Stimulated activated CD8-positive, alpha-beta memory T cell treated with anti-CD3 and anti-CD28 coated beads, Interleukin-7, amount 100 ng/mL, for 48 hours (primary cell): ENCODE measurements around the gene ZC3H12A.

Source experiments
- DNase-seq, 2 donors: peaks; one replicate each; pipeline ENCODE4 v3.0.0-alpha.2; 2020; ENCODE audit warnings: low read depth in 1 of 2; ENCODE audit errors: extremely low read depth in 1 of 2

The ZC3H12A gene

DNA sequence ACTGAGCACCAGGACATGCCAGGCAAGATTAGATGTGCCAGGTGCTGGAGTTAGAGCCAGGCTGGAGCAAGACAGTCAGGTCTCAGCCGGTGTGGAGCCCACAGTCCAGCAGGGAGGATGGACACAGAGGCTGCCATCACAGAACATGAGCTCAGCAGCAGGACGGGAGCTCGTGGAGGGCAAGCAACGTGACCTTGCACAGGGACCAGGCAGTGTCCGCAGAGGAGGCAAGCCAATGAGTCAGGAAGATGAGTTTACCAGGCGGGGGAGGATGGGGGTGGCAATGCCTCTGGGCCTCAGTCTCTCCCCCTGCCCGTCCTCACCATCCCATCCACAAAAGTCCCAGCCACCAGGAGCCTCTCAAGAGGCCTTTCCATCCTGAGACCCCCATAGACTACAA lies 20.7 kb upstream of the ZC3H12A start:
- DNase-seq, result no peak

- no peak for DNase-seq
These were observed 18.9 kb upstream of the ZC3H12A start for GRCh38 chr1:37455516-37455915.

- no peak for DNase-seq
These were observed 17.8 kb upstream of the ZC3H12A start for GRCh38 chr1:37456614-37457013.

DNA sequence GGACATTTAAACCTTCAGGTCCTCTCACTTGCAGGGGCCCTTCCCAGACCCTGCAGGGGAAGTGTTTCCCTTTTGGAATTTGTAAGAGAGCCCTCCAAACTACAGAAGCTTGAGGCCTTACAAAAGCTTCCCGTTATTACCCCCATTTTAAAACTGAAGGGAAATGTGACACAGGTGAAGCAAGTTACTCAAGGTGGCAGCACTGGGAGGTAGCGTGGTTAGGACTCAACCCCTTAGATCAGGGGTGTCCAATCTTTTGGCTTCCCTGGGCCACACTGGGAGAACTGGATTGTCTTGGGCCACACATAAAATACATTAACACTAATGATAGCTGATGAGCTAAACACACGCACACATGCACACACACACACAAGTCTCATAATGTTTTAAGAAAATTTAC lies 15.8 kb upstream of the ZC3H12A start:
- no peak for DNase-seq

DNA sequence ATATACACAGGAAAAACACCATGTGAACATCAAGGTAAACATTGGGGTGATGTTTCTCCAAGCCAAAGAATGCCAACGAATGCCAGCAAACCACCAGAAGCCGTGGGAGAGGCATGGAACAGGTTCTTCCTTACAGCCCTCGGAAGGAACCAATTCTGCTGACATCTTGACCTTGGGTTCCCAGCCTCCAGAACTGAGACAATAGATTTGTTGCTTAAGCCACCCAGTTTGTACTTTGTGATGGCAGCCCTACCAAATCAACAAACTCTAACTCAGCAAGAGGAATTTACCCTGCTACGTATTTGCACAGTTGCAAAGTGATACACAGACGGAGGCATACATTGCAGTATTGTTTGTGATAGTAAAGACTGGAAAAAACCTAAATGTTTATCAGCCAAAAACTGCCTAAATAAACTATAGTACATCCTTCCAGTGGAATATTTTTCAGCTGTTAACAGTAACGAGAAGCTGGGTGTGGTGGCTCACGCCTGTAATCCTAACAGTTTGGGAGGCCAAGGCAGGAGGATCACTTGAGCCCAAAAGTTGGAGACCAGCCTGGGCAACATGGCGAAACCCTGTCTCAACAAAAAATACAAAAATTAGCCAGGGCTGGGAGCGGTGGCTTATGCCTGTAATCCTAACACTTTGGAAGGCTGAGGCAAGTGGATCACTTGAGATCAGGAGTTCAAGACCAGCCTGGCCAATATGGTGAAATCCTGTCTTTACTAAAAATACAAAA lies 12.5 kb upstream of the ZC3H12A start:
- DNase-seq, result no peak

- no peak for DNase-seq
These were observed 9.9 kb upstream of the ZC3H12A start for GRCh38 chr1:37464443-37464842.

GRCh38 chr1:37465593-37466517 lies 8.5 kb upstream of the ZC3H12A start:
- no peak for DNase-seq

GRCh38 chr1:37468037-37468436 lies 6.3 kb upstream of the ZC3H12A start:
- no peak for DNase-seq

- DNase-seq, result no peak
These were observed 5.0 kb upstream of the ZC3H12A start for GRCh38 chr1:37469386-37469785.

- no peak for DNase-seq
These were observed 2.8 kb upstream of the ZC3H12A start for GRCh38 chr1:37471345-37472231.

DNA sequence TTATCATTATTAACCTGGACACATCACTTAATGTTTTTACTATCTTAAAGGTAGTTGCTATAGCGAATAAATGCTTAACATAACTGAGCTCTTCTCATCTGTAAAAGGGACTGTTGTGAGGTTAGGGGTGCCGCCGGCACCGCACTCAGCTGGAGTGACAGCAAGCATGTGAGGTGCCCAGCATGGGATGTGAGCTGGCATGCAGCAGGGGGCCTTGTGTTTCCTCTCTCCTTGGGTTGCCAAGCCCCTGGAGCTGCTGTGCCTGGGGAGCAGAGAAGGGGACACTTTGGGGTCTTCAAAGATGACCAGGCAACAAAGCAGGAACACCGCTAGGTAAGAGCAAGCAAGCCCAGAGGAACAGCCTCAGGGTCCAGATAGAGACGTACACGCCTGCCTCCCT lies 2.1 kb upstream of the ZC3H12A start:
- no peak for DNase-seq

DNA sequence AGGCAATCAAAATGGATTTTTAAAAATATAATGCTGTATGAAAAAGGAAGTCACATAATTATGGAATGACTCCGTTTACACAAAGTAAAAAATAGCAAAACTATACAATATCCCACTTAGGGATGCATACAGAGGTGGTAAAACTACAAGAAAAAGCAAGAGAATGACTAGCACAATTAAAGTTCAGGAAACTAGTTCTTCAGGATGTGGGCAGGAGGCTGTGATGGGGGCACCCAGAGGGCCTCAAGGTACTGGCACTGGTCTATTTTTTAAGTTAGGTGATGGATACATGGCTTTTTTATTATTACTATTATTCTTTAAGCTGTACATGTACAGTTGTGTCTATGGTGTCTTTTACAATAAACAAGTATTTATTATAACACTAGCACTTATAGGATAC lies 1.4 kb upstream of the ZC3H12A start:
- DNase-seq, result no peak

DNA sequence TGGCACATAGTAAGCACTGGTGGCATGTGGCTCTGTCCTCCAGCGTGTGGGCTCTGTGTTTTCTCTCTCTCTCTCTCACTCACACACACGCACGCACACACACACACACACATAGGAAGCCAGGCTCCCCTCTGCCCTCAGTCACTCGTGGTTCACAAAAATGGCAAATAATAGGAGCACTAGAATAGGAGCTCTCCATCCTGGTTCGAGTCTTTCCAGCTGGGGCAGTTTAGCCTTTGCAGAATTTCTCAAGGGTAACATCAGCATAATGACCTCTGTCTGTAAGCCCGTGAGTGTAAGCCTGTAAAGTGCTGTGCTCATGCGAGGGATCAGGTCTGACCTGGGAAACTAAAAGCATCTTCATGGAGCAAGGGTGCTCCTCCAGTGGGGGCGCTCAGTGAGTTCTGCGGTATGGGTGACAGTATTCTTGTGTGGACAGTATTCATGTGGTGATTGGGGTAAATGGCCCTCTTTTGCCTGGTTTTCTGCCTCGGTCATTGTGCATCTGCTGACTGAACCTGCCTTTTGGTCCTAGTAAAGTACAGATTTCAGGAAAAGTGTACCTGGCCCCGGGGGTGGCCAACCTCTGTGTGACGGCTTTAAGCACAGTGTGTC lies 842 bp upstream of the ZC3H12A start:
- no peak for DNase-seq

GRCh38 chr1:37474697-37475379 lies 458 bp downstream of the ZC3H12A start:
- no peak for DNase-seq

DNA sequence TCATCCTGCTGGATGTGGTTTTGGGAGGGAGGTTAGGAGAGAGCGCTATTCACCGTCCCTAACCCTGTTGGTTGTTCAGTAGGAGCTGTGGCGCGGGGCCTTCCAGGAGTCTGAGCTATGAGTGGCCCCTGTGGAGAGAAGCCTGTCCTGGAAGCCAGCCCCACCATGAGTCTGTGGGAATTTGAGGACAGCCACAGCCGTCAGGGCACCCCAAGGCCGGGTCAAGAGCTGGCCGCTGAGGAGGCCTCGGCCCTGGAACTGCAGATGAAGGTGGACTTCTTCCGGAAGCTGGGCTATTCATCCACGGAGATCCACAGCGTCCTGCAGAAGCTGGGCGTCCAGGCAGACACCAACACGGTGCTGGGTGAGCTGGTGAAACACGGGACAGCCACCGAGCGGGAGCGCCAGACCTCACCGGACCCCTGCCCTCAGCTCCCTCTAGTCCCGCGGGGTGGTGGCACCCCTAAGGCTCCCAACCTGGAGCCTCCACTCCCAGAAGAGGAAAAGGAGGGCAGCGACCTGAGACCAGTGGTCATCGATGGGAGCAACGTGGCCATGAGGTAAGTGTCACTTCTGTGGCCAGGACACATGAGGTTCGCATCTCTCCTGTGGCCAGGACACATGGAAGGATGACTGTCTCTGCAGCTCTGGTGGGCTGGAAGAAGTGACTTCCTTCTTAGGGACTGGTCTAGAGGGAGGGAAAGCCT lies 1.2 kb downstream of the ZC3H12A start:
- no peak for DNase-seq

DNA sequence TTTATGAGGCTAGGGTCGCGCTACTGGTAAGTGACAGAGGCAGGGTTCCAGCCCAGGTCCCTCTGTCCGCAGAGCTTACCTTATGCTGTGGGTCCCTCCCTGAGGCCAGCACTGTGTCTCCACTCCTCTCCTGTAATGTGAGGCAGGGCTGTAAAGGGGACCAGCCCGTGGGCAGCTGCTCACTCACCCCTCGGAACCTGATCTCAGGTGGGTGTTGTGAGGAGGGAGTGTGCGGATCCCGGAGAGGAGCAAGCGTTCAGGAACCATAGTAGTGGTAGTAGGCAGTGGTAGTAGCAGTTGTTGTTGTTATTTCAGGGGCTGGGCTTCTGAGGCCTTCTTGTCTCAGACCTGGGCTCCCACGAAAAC lies 1.7 kb downstream of the ZC3H12A start:
- no peak for DNase-seq

GRCh38 chr1:37476460-37477197 lies 2.2 kb downstream of the ZC3H12A start:
- DNase-seq, result no peak

DNA sequence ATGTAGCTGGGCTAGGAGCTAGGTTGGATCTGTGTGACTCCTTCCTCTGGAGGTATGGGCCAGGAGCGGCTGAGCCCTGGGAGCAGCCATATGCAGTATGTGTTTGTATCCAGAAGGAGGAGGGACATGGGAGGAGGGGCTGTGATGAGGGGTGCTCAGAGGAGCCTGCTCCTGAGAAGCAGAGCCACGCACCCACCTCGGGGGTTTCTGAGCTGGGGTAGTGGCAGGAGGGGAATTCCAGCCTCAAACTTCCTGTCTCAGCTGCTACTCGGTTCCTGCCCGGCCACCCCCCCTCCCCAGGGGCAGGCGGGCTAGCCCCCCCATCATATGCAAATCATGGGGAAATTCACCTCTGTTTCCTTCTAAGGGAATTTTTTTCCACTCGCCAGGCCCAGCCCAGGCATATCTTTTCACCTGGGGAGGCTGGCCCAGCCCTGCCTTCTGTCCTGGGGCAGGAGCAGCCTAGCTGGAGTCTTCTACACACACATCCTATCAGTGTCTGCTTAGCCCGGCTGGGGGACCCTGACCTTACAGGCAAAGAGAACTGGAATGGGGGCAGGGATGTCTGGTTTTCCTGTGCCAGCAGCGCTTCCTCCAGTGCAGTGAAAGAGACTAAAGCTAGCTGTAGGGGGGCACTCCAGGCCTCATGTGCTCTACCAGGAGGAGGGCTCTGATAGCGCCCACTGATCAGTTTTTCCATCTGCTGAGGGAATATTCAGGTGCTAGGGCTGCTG lies 3.0 kb downstream of the ZC3H12A start:
- peak; percentile 77 to 88 for DNase-seq
